ENCODE measurements around the gene TPPP3.

The TPPP3 gene

GRCh38 chr16:67394155-67395104 lies 1.1 kb upstream of the TPPP3 start:
- H3K27ac ChIP-seq (ENCODE audit: low read length), result no peak overlapping the region
- peaks cover 9 to 88% of the 10 kb centered on the region in 2 donors for H3K4me1 ChIP-seq (ENCODE audit: control insufficient read depth in 1 of 2, insufficient read depth in 2 of 2, low read length in 2 of 2)

GRCh38 chr16:67393788-67394154 lies 473 bp upstream of the TPPP3 start:
- Histone ChIP-seq H3K4me3 (ENCODE audit: low read depth in 1 of 2, low read length in 2 of 2) (peak overlapping the region in 1 of 2 donors; percentile 97), H3K9me3 (ENCODE audit: control insufficient read depth in 1 of 2, low read length in 2 of 2) (no peaks in the 10 kb centered on the region), H3K27me3 (ENCODE audit: low read depth, low read length) (no peaks in the 10 kb centered on the region), H3K27ac (ENCODE audit: low read length) (peak overlapping the region; percentile 39), H3K36me3 (ENCODE audit: control insufficient read depth in 1 of 2, insufficient read depth in 2 of 2, low read length in 2 of 2) (no peaks in the 10 kb centered on the region), H3K4me1 (ENCODE audit: control insufficient read depth in 1 of 2, insufficient read depth in 2 of 2, low read length in 2 of 2) (peaks cover 9 to 83% of the 10 kb centered on the region in 2 donors)

More at GRCh38 chr16:67394155-67395104, 1.1 kb upstream of the TPPP3 start:
- H3K36me3 ChIP-seq (ENCODE audit: control insufficient read depth in 1 of 2, insufficient read depth in 2 of 2, low read length in 2 of 2), result no peaks in the 10 kb centered on the region
- no peaks in the 10 kb centered on the region for H3K27me3 ChIP-seq (ENCODE audit: low read depth, low read length)
- H3K4me3 ChIP-seq (ENCODE audit: low read depth in 1 of 2, low read length in 2 of 2), result peak overlapping the region in 1 of 2 donors; percentile 97
- no peaks in the 10 kb centered on the region for H3K9me3 ChIP-seq (ENCODE audit: control insufficient read depth in 1 of 2, low read length in 2 of 2)

DNA sequence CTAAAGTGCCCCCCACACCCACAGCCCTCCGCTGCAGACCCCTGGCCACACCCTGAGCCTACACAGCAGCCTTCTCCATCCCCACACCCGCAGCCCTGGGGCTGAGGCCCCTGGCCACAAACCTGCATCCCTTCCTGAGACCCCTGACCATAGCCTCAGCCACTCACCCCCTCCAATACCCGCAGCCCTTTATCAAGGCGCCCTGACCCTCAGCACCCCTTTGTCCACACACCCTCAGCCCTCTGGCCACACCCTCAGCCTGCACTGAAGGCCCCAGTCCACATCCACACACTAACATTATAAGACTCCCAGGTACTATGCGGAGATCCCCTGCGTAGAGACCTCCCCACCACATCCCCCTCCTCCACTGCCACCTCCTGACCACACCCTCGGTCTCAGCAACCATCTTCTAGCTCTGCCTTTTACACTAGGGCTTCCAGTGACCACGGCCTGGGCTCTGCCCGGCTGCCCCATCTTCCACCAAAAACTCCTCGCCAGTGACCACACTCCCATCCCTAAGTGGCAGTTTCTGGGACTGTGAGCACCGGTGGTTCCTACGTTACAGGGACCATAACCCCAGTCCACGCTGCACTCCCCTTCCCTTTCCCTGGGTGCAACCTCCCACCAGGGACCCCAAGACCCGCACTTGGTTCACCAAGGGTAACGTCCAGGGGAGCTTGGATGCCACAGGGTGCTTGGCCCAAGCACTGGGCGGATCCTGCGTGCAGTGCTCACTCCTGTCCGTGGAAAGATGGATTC lies 818 bp downstream of the TPPP3 start:
- peaks cover 9 to 71% of the 10 kb centered on the region in 2 donors for H3K4me1 ChIP-seq (ENCODE audit: control insufficient read depth in 1 of 2, insufficient read depth in 2 of 2, low read length in 2 of 2)
- H3K36me3 ChIP-seq (ENCODE audit: control insufficient read depth in 1 of 2, insufficient read depth in 2 of 2, low read length in 2 of 2), result no peaks in the 10 kb centered on the region
- no peaks in the 10 kb centered on the region for H3K9me3 ChIP-seq (ENCODE audit: control insufficient read depth in 1 of 2, low read length in 2 of 2)
- peak overlapping the region; percentile 71 to 97 for H3K4me3 ChIP-seq (ENCODE audit: low read depth in 1 of 2, low read length in 2 of 2)
- H3K27me3 ChIP-seq (ENCODE audit: low read depth, low read length), result no peaks in the 10 kb centered on the region
- H3K27ac ChIP-seq (ENCODE audit: low read length), result peak overlapping the region; percentile 31

DNA sequence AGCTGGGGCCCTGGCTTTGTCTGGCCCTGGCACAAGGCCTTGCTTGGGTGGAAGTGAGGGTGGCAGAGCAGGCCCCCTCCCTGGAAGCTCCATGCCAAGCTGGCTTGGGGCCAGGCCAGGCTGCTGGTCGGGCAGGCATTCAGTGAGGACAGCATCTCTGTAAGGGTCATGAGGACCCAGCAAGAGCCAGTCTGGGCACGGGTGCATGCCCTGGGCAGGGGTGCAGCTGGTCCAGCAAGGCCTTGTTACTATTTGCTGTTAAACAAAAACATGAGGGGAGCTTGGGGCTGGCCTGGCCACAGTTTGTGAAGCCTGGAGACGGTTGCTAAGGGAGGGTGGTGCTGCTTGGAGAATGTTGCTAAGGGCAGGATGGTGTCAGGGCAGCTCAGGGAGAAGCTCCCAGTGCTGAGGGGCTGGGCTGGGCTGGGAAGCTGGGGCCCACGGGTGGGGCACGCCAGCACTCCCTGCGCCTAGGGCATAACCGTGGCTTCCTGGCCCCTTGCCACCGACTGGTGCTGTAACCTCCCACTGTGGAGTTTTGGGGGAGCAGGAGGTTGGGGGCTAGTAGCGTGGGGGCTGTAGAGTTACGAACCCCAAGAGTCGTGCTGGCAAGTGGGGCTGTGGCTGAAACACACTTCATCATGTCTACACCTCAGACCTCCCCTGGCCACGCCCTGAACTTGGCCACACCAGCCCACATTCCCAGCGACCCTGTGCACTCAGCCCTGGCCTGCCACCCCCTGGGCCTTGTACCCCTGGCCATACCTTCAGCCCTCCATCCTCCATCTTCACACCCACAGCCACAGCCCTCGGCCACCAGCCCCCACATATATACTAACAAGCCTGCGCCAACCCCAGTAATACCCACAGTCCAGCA lies 1.6 kb downstream of the TPPP3 start:
- Histone ChIP-seq H3K27ac (ENCODE audit: low read length) (peak overlapping the region; percentile 31), H3K36me3 (ENCODE audit: control insufficient read depth in 1 of 2, insufficient read depth in 2 of 2, low read length in 2 of 2) (no peaks in the 10 kb centered on the region), H3K27me3 (ENCODE audit: low read depth, low read length) (no peaks in the 10 kb centered on the region), H3K9me3 (ENCODE audit: control insufficient read depth in 1 of 2, low read length in 2 of 2) (no peaks in the 10 kb centered on the region), H3K4me3 (ENCODE audit: low read depth in 1 of 2, low read length in 2 of 2) (peak overlapping the region; percentile 71 to 97), H3K4me1 (ENCODE audit: control insufficient read depth in 1 of 2, insufficient read depth in 2 of 2, low read length in 2 of 2) (peaks cover 9 to 62% of the 10 kb centered on the region in 2 donors)

- Histone ChIP-seq H3K27me3 (ENCODE audit: low read depth, low read length) (no peaks in the 10 kb centered on the region), H3K27ac (ENCODE audit: low read length) (no peak overlapping the region), H3K9me3 (ENCODE audit: control insufficient read depth in 1 of 2, low read length in 2 of 2) (no peaks in the 10 kb centered on the region), H3K4me1 (ENCODE audit: control insufficient read depth in 1 of 2, insufficient read depth in 2 of 2, low read length in 2 of 2) (peaks cover 8 to 55% of the 10 kb centered on the region in 2 donors), H3K36me3 (ENCODE audit: control insufficient read depth in 1 of 2, insufficient read depth in 2 of 2, low read length in 2 of 2) (no peaks in the 10 kb centered on the region), H3K4me3 (ENCODE audit: low read depth in 1 of 2, low read length in 2 of 2) (peak overlapping the region in 1 of 2 donors; percentile 97)
Measured at GRCh38 chr16:67390816-67391423, 2.4 kb downstream of the TPPP3 start.

DNA sequence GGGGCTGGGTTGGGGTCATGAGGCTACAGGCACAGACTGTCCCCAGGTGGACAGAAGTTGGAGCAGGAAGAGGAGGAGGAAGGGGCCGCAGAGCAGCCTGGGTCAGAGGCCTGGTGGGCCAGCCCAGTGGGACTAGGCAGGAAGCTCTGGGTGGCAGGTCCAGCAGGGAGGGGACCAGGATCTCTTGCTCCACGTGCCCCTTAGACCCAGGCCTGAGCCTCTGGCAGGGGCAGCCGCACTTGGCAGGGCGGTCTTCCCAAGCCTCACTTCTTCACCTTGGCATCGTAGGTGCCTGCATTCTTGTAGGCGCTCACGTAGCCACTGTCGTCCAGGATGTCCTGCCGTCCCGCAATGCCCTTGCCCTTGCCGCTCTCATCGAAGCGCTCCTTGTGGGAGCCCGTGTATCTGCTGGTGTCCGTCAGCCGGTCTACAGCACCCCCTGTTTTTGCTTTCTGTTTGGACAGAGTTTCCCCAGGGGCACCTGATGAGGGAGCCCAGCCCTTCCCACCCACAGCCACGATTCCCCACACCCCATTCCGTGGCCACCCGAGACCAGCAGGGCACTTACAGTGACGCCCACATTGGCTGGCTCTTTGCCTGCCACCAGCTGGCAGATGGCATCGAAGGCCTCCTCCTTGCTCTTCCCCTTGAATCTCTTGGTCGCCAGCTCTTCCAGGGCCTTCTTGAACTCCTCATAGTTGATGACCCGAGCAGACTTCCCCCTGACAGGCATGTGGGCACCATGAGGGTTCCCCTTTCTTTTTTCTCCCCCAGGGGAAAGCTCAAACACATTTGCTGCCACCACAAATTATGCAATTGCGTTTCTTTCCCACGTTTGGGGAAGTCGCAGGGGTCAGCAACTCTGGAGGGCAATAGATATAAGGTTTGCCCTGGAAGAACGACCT lies 3.1 kb downstream of the TPPP3 start:
- Histone ChIP-seq H3K36me3 (ENCODE audit: control insufficient read depth in 1 of 2, insufficient read depth in 2 of 2, low read length in 2 of 2) (no peaks in the 10 kb centered on the region), H3K9me3 (ENCODE audit: control insufficient read depth in 1 of 2, low read length in 2 of 2) (no peaks in the 10 kb centered on the region), H3K4me1 (ENCODE audit: control insufficient read depth in 1 of 2, insufficient read depth in 2 of 2, low read length in 2 of 2) (peaks cover 5 to 47% of the 10 kb centered on the region in 2 donors), H3K4me3 (ENCODE audit: low read depth in 1 of 2, low read length in 2 of 2) (peak overlapping the region in 1 of 2 donors; percentile 97), H3K27ac (ENCODE audit: low read length) (no peak overlapping the region), H3K27me3 (ENCODE audit: low read depth, low read length) (no peaks in the 10 kb centered on the region)

DNA sequence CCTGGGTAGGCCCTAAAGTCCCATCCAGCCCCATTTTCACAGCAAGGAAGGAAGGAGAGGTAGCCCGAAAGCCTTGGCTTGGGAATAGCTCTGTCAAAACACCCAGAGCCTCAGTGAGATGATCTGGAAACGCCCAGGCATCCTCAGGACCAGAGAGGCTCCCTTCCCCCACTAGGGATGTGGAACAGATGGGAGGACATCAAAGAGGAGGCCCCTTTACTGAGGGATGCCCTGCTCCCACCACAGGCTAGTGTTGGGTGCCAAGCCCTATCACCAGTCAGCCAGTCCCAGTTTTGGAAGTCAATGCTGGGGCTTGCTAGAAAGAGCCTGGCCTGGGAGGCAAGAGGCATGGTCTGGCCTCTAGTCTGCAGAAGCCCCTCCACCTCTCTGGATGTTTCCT lies 4.7 kb downstream of the TPPP3 start:
- H3K27ac ChIP-seq (ENCODE audit: low read length), result no peak overlapping the region
- no peaks in the 10 kb centered on the region for H3K9me3 ChIP-seq (ENCODE audit: control insufficient read depth in 1 of 2, low read length in 2 of 2)
- H3K4me1 ChIP-seq (ENCODE audit: control insufficient read depth in 1 of 2, insufficient read depth in 2 of 2, low read length in 2 of 2), result peaks cover 5 to 43% of the 10 kb centered on the region in 2 donors
- H3K27me3 ChIP-seq (ENCODE audit: low read depth, low read length), result no peaks in the 10 kb centered on the region
- H3K4me3 ChIP-seq (ENCODE audit: low read depth in 1 of 2, low read length in 2 of 2), result no peak overlapping the region
- H3K36me3 ChIP-seq (ENCODE audit: control insufficient read depth in 1 of 2, insufficient read depth in 2 of 2, low read length in 2 of 2), result no peaks in the 10 kb centered on the region

GRCh38 chr16:67388191-67388590 lies 5.1 kb downstream of the TPPP3 start:
- Histone ChIP-seq H3K27ac (ENCODE audit: low read length) (no peak overlapping the region), H3K4me3 (ENCODE audit: low read depth in 1 of 2, low read length in 2 of 2) (no peak overlapping the region), H3K27me3 (ENCODE audit: low read depth, low read length) (no peaks in the 10 kb centered on the region), H3K36me3 (ENCODE audit: control insufficient read depth in 1 of 2, insufficient read depth in 2 of 2, low read length in 2 of 2) (no peaks in the 10 kb centered on the region), H3K4me1 (ENCODE audit: control insufficient read depth in 1 of 2, insufficient read depth in 2 of 2, low read length in 2 of 2) (peaks cover 5 to 40% of the 10 kb centered on the region in 2 donors), H3K9me3 (ENCODE audit: control insufficient read depth in 1 of 2, low read length in 2 of 2) (no peaks in the 10 kb centered on the region)

DNA sequence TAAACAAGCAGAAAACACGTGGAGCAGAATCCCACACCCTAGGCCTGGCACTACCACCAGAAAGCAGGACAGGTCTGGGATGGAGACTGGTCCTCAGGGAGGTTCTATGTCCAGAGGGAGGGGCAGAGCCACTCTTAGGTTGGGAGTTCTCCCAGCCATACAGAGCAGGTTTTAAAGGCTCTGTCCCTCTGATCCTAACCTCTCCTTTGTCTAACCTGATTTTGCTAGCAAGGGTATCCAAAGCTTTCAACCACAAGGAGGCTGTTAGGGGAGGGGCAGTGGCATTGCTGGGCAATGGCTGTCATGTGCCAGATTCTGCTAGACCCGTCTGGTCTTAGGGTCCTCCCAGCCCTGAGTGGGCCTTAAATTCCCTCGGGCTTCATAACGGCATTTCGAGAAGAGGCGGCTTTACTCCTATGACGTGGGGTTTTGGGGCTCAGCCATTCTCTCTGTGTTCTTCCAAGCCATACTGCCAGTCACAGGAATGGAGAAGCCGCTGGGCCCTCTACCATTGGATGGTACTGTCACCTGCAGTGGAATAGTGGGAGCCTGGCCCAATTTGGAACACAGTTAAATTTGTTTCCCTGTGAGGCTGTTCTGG lies 5.7 kb downstream of the TPPP3 start:
- H3K4me3 ChIP-seq (ENCODE audit: low read depth in 1 of 2, low read length in 2 of 2), result no peak overlapping the region
- no peaks in the 10 kb centered on the region for H3K36me3 ChIP-seq (ENCODE audit: control insufficient read depth in 1 of 2, insufficient read depth in 2 of 2, low read length in 2 of 2)
- no peaks in the 10 kb centered on the region for H3K27me3 ChIP-seq (ENCODE audit: low read depth, low read length)
- peaks cover 4 to 34% of the 10 kb centered on the region in 2 donors for H3K4me1 ChIP-seq (ENCODE audit: control insufficient read depth in 1 of 2, insufficient read depth in 2 of 2, low read length in 2 of 2)
- no peak overlapping the region for H3K27ac ChIP-seq (ENCODE audit: low read length)
- no peaks in the 10 kb centered on the region for H3K9me3 ChIP-seq (ENCODE audit: control insufficient read depth in 1 of 2, low read length in 2 of 2)

Data from muscle layer of duodenum (tissue), 2 donors.